Ovary (tissue), 10 donors: Measurements from ENCODE around the gene ATF2. TPM values are rescaled to one million over a fixed set of nuclear protein-coding genes. Genes with fewer than 3 reads are reported as not detected.

ENCODE experiments used
- DNase-seq, 5 donors: peaks; one replicate each; pipeline ENCODE4 v3.0.0-alpha.2; 2019 to 2020
- H3K27ac ChIP-seq, 2 donors: fragments of 200-600 bp; one replicate each; pipeline versions ENCODE4 v1.5.1 to v1.8.0; 2019 to 2022
- H3K27me3 ChIP-seq: fragments of 200-600 bp; one replicate; pipeline ENCODE4 v1.8.0; 2022
- H3K36me3 ChIP-seq: fragments of 200-600 bp; sonication (generic); one replicate; pipeline ENCODE4 v1.5.1; 2019
- H3K4me1 ChIP-seq: one replicate; pipeline ENCODE4 v1.8.1; 2013; ENCODE audit warnings: mild to moderate bottlenecking, moderate library complexity; ENCODE audit not compliant: insufficient read depth
- H3K4me3 ChIP-seq: fragments of 200-600 bp; sonication (generic); one replicate; pipeline ENCODE4 v1.5.1; 2017
- H3K9me3 ChIP-seq, 2 donors: fragments of 200-600 bp in 1 of 2; sonication (generic) in 1 of 2; one replicate each; pipeline versions ENCODE4 v1.5.1 to v1.8.1; 2013 to 2019; ENCODE audit warnings: mild to moderate bottlenecking in 1 of 2, moderate library complexity in 1 of 2
- CTCF ChIP-seq, 3 donors: fragments of 450-650 bp in 2 of 3; fragments of 200-600 bp in 1 of 3; IDR thresholded peaks; one replicate each; pipeline versions ENCODE4 v1.5.1 to v1.8.0; 2016 to 2022; ENCODE audit warnings: antibody characterized with exemption in 3 of 3, mild to moderate bottlenecking in 1 of 3
- EP300 ChIP-seq: sonication (generic); formaldehyde crosslinking; IDR thresholded peaks from one replicate; pipeline ENCODE4 v1.6.1; 2017; ENCODE audit warnings: antibody characterized with exemption
- POLR2A ChIP-seq: fragments of 450-650 bp; IDR thresholded peaks from one replicate; pipeline ENCODE4 v1.6.1; 2017; ENCODE audit warnings: antibody characterized with exemption, mild to moderate bottlenecking, moderate library complexity
- WGBS, 3 donors: extraction: QIAGEN DNeasy Blood & Tissue Kit in 1 of 3; methylation state at CpG; one replicate each; pipeline versions ENCODE4 v1.1.5 to v1.1.7; 2013 to 2017; 5-methylcytosine and 5-hydroxymethylcytosine counted together
- intact Hi-C, 4 donors: fragments of 100-400 bp; cut with DNase I; formaldehyde crosslinking; loops; one replicate each; pipeline versions ENCODE4 v1.11.0 to v1.15.1; 2022 to 2023
- long read RNA-seq, 3 donors: library from polyadenylated mRNA in 2 of 3; unstranded in 2 of 3; transcript quantifications; one replicate each; pipeline ENCODE4 v2.0.0 and lab custom pipeline, GENCODE V29; 2021 to 2026
- polyA plus RNA-seq, 2 donors: library from polyadenylated mRNA; stranded (reverse); fragments of 200-250 nt in 1 of 2; fragments of 350-450 nt in 1 of 2; fragmentation: Illumina TruSeq in 1 of 2; extraction: RNeasy Lipid Tissue Mini Kit (QIAGEN cat#74804) in 1 of 2; gene quantifications; one replicate each; pipeline ENCODE4 v1.2.3, GENCODE V29; 2013 to 2014
- total RNA-seq, 7 donors: library from RNA; depleted of rRNA in 2 of 7; stranded (reverse); fragments of >200 nt in 2 of 7; fragmentation: NEBNext Ultra II Directional in 3 of 7; extraction: Animal tissue kit (Norgen Biotek cat#: 25700) in 3 of 7; gene quantifications; one replicate each; pipeline versions ENCODE4 v1.1.0 to v1.2.4, GENCODE V29; 2016 to 2023
- donor health status: DM: no; HTN: no; CAD: no; lungs with moderate emphysema.
- donor health status: DM: no; HTN: no; CAD: no.
- donor health status: Bipolar disorder and iron deficiency.
- donor health status: DM: yes; HTN: yes; CAD: no.
- donor health status: DM: no; HTN: no; CAD: no.
- donor health status: DM: yes; HTN: yes; CAD: no.

ATF2 gene
- total RNA-seq (10 to 100 TPM; 46.6 to 69.8 (median 60.5) TPM), polyA plus RNA-seq (10 to 100 TPM; 21.4 to 30.5 TPM)
- long read RNA-seq, donor 1, full-length matches to known transcripts, result 7 of 17 reads
- long read RNA-seq, donor 1, partial matches to known transcripts, result 8 of 17 reads
- long read RNA-seq, donor 1, other reads (novel, unspliced or antisense), result 2 of 17 reads
- long read RNA-seq, donor 2, full-length matches to known transcripts, result 4 of 4 reads
- long read RNA-seq, donor 2, partial matches to known transcripts, result 0 of 4 reads
- long read RNA-seq, donor 2, other reads (novel, unspliced or antisense), result 0 of 4 reads
- long read RNA-seq, donor 3, full-length matches to known transcripts, result 48 of 62 reads
- long read RNA-seq, donor 3, partial matches to known transcripts, result 3 of 62 reads
- long read RNA-seq, donor 3, other reads (novel, unspliced or antisense), result 11 of 62 reads

- H3K27me3 ChIP-seq, result no peaks in the 10 kb centered on the region
- DNase-seq, result peak; percentile 97 to 99 (median 98)
- peaks cover 2% of the 10 kb centered on the region for H3K4me1 ChIP-seq
- TF ChIP-seq CTCF (IDR thresholded peaks at IDR 0.05), result no peak
- TF ChIP-seq POLR2A, result peak; percentile 61
- peak within 1 kb of the TSS; percentile 88 to 97 for H3K27ac ChIP-seq
- WGBS, 3 donors, result 0 to 1% (median 1%) methylated on average over 56 of the region's 56 CpGs
- H3K4me3 ChIP-seq, result peak within 1 kb of the TSS; percentile 72
- intact Hi-C loops, result no loop called here
- no peaks in the 10 kb centered on the region for H3K36me3 ChIP-seq
- H3K9me3 ChIP-seq, result no peaks in the 10 kb centered on the region
These were observed at the start of gene ATF2 for GRCh38 chr2:175167792-175168563. ATF2 (minus strand) TSS chr2:175168203; CDS start chr2:175136443, 31,760 bp downstream.

DNA sequence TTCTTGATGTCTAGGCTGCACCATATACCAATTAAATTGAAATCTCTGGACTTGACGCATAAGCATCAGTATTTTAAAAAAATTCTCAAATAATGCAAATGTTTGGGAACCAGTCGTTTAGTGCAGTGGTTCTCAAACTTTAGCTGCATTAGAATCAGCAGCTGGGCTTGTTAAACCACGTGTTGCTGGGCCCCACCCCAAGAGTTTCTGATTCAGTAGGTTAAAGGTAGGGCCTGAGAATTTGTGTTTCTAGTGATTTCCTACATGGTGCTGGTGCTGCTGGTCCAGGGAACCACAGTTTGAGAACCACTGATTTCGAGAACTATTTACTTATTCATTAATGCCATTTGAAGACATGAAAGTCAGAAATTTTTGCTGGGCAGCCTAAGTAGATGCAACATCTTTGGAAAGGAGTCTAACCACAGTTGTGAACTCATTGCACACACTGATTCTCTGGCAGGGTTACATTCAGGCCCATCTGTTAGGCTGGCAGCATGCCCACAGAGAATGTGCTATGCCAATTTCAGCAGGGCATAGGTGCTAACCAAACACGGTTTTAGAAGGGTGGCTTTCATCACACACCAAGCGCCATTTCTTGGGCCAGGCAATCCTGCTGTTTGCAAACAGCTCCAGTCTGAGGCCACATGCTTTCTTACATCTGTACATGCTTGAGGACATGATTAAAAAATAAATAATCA, 39.9 kb upstream of the ATF2 start:
- no peak for DNase-seq
- Histone ChIP-seq H3K4me3 (no peak overlapping the region), H3K27me3 (no peaks in the 10 kb centered on the region), H3K27ac (no peak overlapping the region), H3K36me3 (no peaks in the 10 kb centered on the region), H3K9me3 (no peaks in the 10 kb centered on the region), H3K4me1 (no peaks in the 10 kb centered on the region)
- 69 to 78% (median 73%) methylated on average over 6 of the region's 6 CpGs for WGBS, 3 donors
- no peak for TF ChIP-seq EP300
- TF ChIP-seq CTCF (IDR thresholded peaks at IDR 0.05), result no peak
- no peak for TF ChIP-seq POLR2A
- intact Hi-C loops, result no loop called here

DNA sequence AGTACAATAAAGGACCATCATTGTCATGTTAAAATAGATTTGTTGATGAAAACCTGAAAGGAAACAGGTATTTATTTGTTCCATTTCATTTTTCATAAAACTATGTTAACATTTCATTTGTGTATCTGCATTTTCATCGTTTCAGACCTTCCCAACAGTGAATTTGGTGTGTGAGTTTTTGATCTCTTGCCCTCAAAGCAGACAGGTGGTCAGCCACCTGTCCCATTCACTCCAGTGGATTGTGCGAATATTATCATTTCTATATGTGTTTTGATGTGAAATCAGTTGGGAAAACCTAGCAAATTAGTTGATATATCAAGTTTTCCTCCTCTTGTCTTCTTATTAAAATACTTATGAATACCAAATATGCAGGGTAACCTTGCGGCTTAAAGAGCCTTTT, 38.9 kb upstream of the ATF2 start:
- no peaks in the 10 kb centered on the region for H3K4me1 ChIP-seq
- TF ChIP-seq POLR2A, result no peak
- no peak for TF ChIP-seq CTCF (IDR thresholded peaks at IDR 0.05)
- TF ChIP-seq EP300, result no peak
- no peaks in the 10 kb centered on the region for H3K9me3 ChIP-seq
- no peak for DNase-seq
- no peaks in the 10 kb centered on the region for H3K36me3 ChIP-seq
- H3K27me3 ChIP-seq, result no peaks in the 10 kb centered on the region
- WGBS, 3 donors, result 69 to 83% (median 79%) methylated on average over 3 of the region's 3 CpGs
- intact Hi-C loops, result no loop called here
- H3K27ac ChIP-seq, result no peak overlapping the region
- no peak overlapping the region for H3K4me3 ChIP-seq

DNA sequence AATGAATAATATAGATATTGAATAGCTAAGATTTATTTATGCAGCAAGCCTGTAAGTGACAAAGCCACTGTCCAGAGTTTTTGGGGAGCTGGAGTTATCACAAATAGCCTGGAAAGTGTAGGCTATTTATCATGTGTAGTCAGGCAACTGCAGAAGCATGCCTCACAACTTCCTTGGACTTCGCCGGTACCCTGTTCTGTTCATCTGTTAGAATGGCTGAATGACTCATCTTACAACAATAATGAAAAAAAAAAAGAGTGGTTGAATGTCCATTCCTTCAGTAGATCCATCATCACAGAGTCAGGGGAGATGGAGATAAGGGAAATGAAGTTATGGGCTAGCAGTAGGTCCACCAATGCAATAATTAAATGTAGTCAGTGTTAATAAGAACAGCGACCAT, 37.5 kb upstream of the ATF2 start:
- no peaks in the 10 kb centered on the region for H3K27me3 ChIP-seq
- no peak for DNase-seq
- H3K4me1 ChIP-seq, result no peaks in the 10 kb centered on the region
- no peaks in the 10 kb centered on the region for H3K36me3 ChIP-seq
- no peak overlapping the region for H3K27ac ChIP-seq
- H3K4me3 ChIP-seq, result no peak overlapping the region
- 72 to 87% (median 82%) methylated on average over 3 of the region's 3 CpGs for WGBS, 3 donors
- H3K9me3 ChIP-seq, result no peaks in the 10 kb centered on the region
- intact Hi-C loops, result no loop called here
- TF ChIP-seq CTCF (IDR thresholded peaks at IDR 0.05) (no peak), POLR2A (no peak), EP300 (no peak)
